HepG2 (cell line): Measurements from ENCODE around the gene CBLC. TPM values are rescaled to one million over a fixed set of nuclear protein-coding genes. Genes with fewer than 3 reads are reported as not detected.

Source experiments
- BCL6 ChIP-seq: IDR thresholded peaks from 2 replicates; pipeline ENCODE4 v1.6.1; 2016; ENCODE audit warnings: missing genetic modification reagents, missing compliant biosample characterization
- CCDC6 ChIP-seq: sonication (generic); formaldehyde crosslinking; IDR thresholded peaks from 2 replicates; pipeline ENCODE4 v1.8.1; 2022; ENCODE audit warnings: mild to moderate bottlenecking, missing genetic modification reagents, moderate library complexity
- DMAP1 ChIP-seq: IDR thresholded peaks from 2 replicates; pipeline ENCODE4 v1.6.1; 2016
- ELF1 ChIP-seq: sonication (generic); formaldehyde crosslinking; IDR thresholded peaks from 2 replicates; pipeline ENCODE4 v1.4.0; 2020; ENCODE audit warnings: missing genetic modification reagents
- ELF4 ChIP-seq: sonication (generic); formaldehyde crosslinking; IDR thresholded peaks from 2 replicates; pipeline ENCODE4 v1.5.0; 2020; ENCODE audit warnings: missing genetic modification reagents, mild to moderate bottlenecking, moderate library complexity, borderline replicate concordance
- FOXJ3 ChIP-seq: sonication (generic); formaldehyde crosslinking; IDR thresholded peaks from 2 replicates; pipeline ENCODE4 v1.4.0; 2020; ENCODE audit warnings: missing genetic modification reagents, mild to moderate bottlenecking, borderline replicate concordance
- HDAC1 ChIP-seq: sonication (generic); formaldehyde crosslinking; IDR thresholded peaks from 2 replicates; pipeline ENCODE4 v1.5.1; 2020; ENCODE audit warnings: mild to moderate bottlenecking, missing genetic modification reagents
- HNF4A ChIP-seq: sonication (generic); formaldehyde crosslinking; IDR thresholded peaks from 2 replicates; pipeline ENCODE4 v1.4.0; 2020; ENCODE audit warnings: missing genetic modification reagents
- HOXA7 ChIP-seq: sonication (generic); formaldehyde crosslinking; IDR thresholded peaks from 2 replicates; pipeline ENCODE4 v1.8.1; 2022; ENCODE audit warnings: mild to moderate bottlenecking, missing genetic modification reagents, moderate library complexity
- KAT2B ChIP-seq: fragments of 150-350 bp; IDR thresholded peaks from 2 replicates; pipeline ENCODE4 v1.6.1; 2014; ENCODE audit warnings: low read depth, low read length, borderline replicate concordance
- MED8 ChIP-seq: sonication (generic); formaldehyde crosslinking; IDR thresholded peaks from 2 replicates; pipeline ENCODE4 v1.8.1; 2023; ENCODE audit warnings: mild to moderate bottlenecking, missing genetic modification reagents; ENCODE audit not compliant: insufficient replicate concordance
- MEF2D ChIP-seq: sonication (generic); formaldehyde crosslinking; IDR thresholded peaks from 2 replicates; pipeline ENCODE4 v1.5.1; 2020; ENCODE audit warnings: mild to moderate bottlenecking, missing genetic modification reagents
- MIER3 ChIP-seq: IDR thresholded peaks from 2 replicates; pipeline ENCODE4 v1.6.1; 2016; ENCODE audit warnings: missing compliant biosample characterization, borderline replicate concordance
- MIXL1 ChIP-seq: IDR thresholded peaks from 2 replicates; pipeline ENCODE4 v1.6.1; 2016
- MTF1 ChIP-seq: sonication (generic); formaldehyde crosslinking; IDR thresholded peaks from 2 replicates; pipeline ENCODE4 v1.5.0; 2020; ENCODE audit warnings: missing genetic modification reagents
- NCOR1 ChIP-seq: fragments of 200-600 bp; sonication (generic); IDR thresholded peaks from 2 replicates; pipeline ENCODE4 v1.7.0; 2017; ENCODE audit warnings: antibody characterized with exemption, low read length, borderline replicate concordance
- NR2F2 ChIP-seq: IDR thresholded peaks from 2 replicates; pipeline ENCODE4 v1.6.1; 2012; ENCODE audit warnings: low read depth, inconsistent platforms, borderline replicate concordance
- PAWR ChIP-seq: sonication (generic); formaldehyde crosslinking; IDR thresholded peaks from 2 replicates; pipeline ENCODE4 v1.4.0; 2020; ENCODE audit warnings: missing genetic modification reagents, mild to moderate bottlenecking, borderline replicate concordance
- SOX6 ChIP-seq, 2 experiments: fragments of 450-650 bp in 1 of 2; sonication (generic) in 1 of 2; formaldehyde crosslinking in 1 of 2; IDR thresholded peaks; 2 replicates each; pipeline versions ENCODE4 v1.4.0 to v1.6.1; 2017 to 2020; ENCODE audit warnings: antibody characterized with exemption in 1 of 2, mild to moderate bottlenecking in 1 of 2, missing genetic modification reagents in 1 of 2
- SSRP1 ChIP-seq: IDR thresholded peaks from 2 replicates; pipeline ENCODE4 v1.6.1; 2016; ENCODE audit warnings: control low read depth
- YY1 ChIP-seq: IDR thresholded peaks from 2 replicates; pipeline ENCODE4 v1.6.1; 2011; ENCODE audit warnings: low read length, low read depth, moderate library complexity, mild to moderate bottlenecking; ENCODE audit not compliant: insufficient read depth, insufficient replicate concordance
- ZBTB33 ChIP-seq: sonication (generic); formaldehyde crosslinking; IDR thresholded peaks from 2 replicates; pipeline ENCODE4 v1.4.0; 2020; ENCODE audit warnings: missing genetic modification reagents
- ZFY ChIP-seq: sonication (generic); formaldehyde crosslinking; IDR thresholded peaks from 2 replicates; pipeline ENCODE4 v1.4.0; 2020; ENCODE audit warnings: missing genetic modification reagents
- ZNF232 ChIP-seq: sonication (generic); formaldehyde crosslinking; IDR thresholded peaks from 2 replicates; pipeline ENCODE4 v1.4.0; 2020; ENCODE audit warnings: missing genetic modification reagents, borderline replicate concordance
- ZNF292 ChIP-seq: sonication (generic); formaldehyde crosslinking; IDR thresholded peaks from 2 replicates; pipeline ENCODE4 v1.8.1; 2022; ENCODE audit warnings: mild to moderate bottlenecking, low read depth, missing genetic modification reagents, borderline replicate concordance
- ZNF33A ChIP-seq: sonication (generic); formaldehyde crosslinking; IDR thresholded peaks from 2 replicates; pipeline ENCODE4 v1.5.1; 2020; ENCODE audit warnings: missing genetic modification reagents, mild to moderate bottlenecking, moderate library complexity, borderline replicate concordance
- ZNF737 ChIP-seq: sonication (generic); formaldehyde crosslinking; IDR thresholded peaks from 2 replicates; pipeline ENCODE4 v1.5.0; 2020; ENCODE audit warnings: missing genetic modification reagents, mild to moderate bottlenecking, borderline replicate concordance
- ZNF792 ChIP-seq: IDR thresholded peaks from 2 replicates; pipeline ENCODE4 v1.6.1; 2016
- polyA plus RNA-seq, 8 experiments: library from polyadenylated mRNA; depleted of rRNA in 3 of 8; stranded (reverse) in 7 of 8; unstranded in 1 of 8; fragments of >200 nt; fragmentation: Illumina TruSeq in 4 of 8; extraction: Trizol in 4 of 8; gene quantifications; 2 replicates each; pipeline versions ENCODE4 v1.2.1 to v1.2.3, GENCODE V29; 2011 to 2016; ENCODE audit warnings: low read depth in 4 of 8, missing spikeins in 1 of 8, mixed read lengths in 1 of 8; ENCODE audit not compliant: insufficient read depth in 1 of 8
- total RNA-seq, 5 experiments: library from RNA; depleted of rRNA; stranded (reverse); fragments of >200 nt; fragmentation: Illumina TruSeq; extraction: Trizol; gene quantifications; 2 replicates each; pipeline ENCODE4 v1.2.3, GENCODE V29; 2016; ENCODE audit warnings: low read depth in 1 of 5

CBLC gene
- total and polyA plus RNA-seq, 2 of the 13 experiments (the other 11 are each of a cell fraction or from before 2014, with no cell fraction given), result 1.8 to 2.6 TPM

DNA sequence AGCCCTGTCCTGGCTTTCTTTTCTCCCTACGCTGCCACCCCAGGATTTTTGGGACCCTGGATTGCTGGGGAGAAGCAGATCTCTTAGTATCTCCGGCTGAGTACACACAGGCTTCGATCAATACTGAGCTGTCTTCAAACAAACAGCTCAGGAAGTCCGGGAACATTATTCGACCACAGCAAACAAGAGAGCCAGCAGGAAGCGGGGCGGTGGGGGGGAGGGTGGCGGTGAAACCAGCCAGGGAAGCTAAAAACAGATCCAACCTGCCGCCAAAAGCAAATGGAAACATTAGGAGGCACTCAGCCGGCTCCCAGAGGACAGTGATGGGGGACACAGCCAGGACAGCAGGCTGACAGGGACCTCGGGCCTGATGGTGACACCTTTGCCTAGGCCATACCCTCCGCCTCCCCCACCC, 19.0 kb downstream of the CBLC start (continued):
- TF ChIP-seq ZNF792 (CRISPR knock-in tag) (0 out of 2 replicates have a peak, but pooled peaks have one; percentile 31), ZNF292 (CRISPR knock-in tag) (peak; percentile 53; the same call in 1 of the 2 replicates), ZNF737 (CRISPR knock-in tag) (no peak), FOXJ3 (CRISPR knock-in tag) (peak; percentile 63; the same call in 1 of the 2 replicates), MIXL1 (CRISPR knock-in tag) (peak; percentile 86), NCOR1 (peak; percentile 45; the same call in 1 of the 2 replicates), HNF4A (CRISPR knock-in tag) (peak; percentile 70), MEF2D (CRISPR knock-in tag) (peak; percentile 73), MIER3 (peak; percentile 43; the same call in 1 of the 2 replicates), ZNF33A (CRISPR knock-in tag) (no peak), BCL6 (CRISPR knock-in tag) (peak; percentile 72), PAWR (no peak), HOXA7 (no peak), HDAC1 (peak; percentile 77), SOX6 (IDR thresholded peaks at IDR 0.05) (no peak), SOX6 (CRISPR knock-in tag; IDR thresholded peaks at IDR 0.05) (peak; percentile 83), ELF4 (0 out of 2 replicates have a peak, but pooled peaks have one; percentile 33), MTF1 (CRISPR knock-in tag) (no peak), MED8 (CRISPR knock-in tag) (peak; percentile 64), SSRP1 (CRISPR knock-in tag) (0 out of 2 replicates have a peak, but pooled peaks have one; percentile 28), ZNF232 (CRISPR knock-in tag) (no peak), ZBTB33 (CRISPR knock-in tag) (peak; percentile 26; the same call in 1 of the 2 replicates), NR2F2 (peak; percentile 77; the same call in 1 of the 2 replicates), CCDC6 (CRISPR knock-in tag) (no peak), KAT2B (peak; percentile 74; the same call in 1 of the 2 replicates), ELF1 (peak; percentile 72), DMAP1 (CRISPR knock-in tag) (peak; percentile 41; the same call in 1 of the 2 replicates), YY1 (peak; percentile 69), ZFY (CRISPR knock-in tag) (peak; percentile 42; the same call in 1 of the 2 replicates)
